ENCODE results near the gene GCHFR. TPM values are rescaled to one million over a fixed set of nuclear protein-coding genes. Genes with fewer than 3 reads are reported as not detected.

The GCHFR gene
- total and polyA plus RNA-seq, 2 of the 4 experiments (the other 2 are of a cell fraction): 2.3 to 6.5 TPM

- Histone ChIP-seq H2BK5ac (ENCODE audit: low read depth, low read length, poor library complexity, severe bottlenecking) (no peak overlapping the region), H2AK5ac (ENCODE audit: low read depth, low read length) (no peak overlapping the region), H3K23ac (ENCODE audit: low read depth, low read length) (no peak overlapping the region), H4K91ac (ENCODE audit: insufficient read depth, low read depth, low read length) (no peak overlapping the region), H3K79me1 (ENCODE audit: low read depth in 1 of 2, low read length in 2 of 2) (no peaks in the 10 kb centered on the region; a peak in 1 of 4 replicates), H4K5ac (ENCODE audit: low read depth, low read length) (no peak overlapping the region), H3K4me1 (ENCODE audit: control insufficient read depth, insufficient read depth, low read length) (peaks cover 10% of the 10 kb centered on the region), H4K8ac (ENCODE audit: low read depth in 2 of 2, low read length in 2 of 2) (no peak overlapping the region), H2AK9ac (replicated peaks; ENCODE audit: low read depth, low read length, poor library complexity) (no peak overlapping the region), H3K14ac (replicated peaks; ENCODE audit: low read depth, low read length) (no peak overlapping the region), H3K27ac (ENCODE audit: insufficient read depth, low read length) (no peak overlapping the region), H3K9me1 (ENCODE audit: insufficient read depth, low read length) (peaks cover 5% of the 10 kb centered on the region; the same call in 1 of the 2 replicates), H3K9ac (ENCODE audit: low read depth, low read length) (no peak overlapping the region), H3K56ac (ENCODE audit: extremely low read depth, insufficient read depth, low read length) (no peak overlapping the region), H3K36me3 (ENCODE audit: control insufficient read depth, insufficient read depth, low read length) (no peaks in the 10 kb centered on the region), H3K9me3 (ENCODE audit: control insufficient read depth, insufficient read depth, low read length) (no peaks in the 10 kb centered on the region), H2BK20ac (ENCODE audit: low read depth, low read length) (no peak overlapping the region), H3K4me2 (ENCODE audit: low read depth, low read length) (no peak overlapping the region), H3K18ac (ENCODE audit: low read depth, low read length) (no peak overlapping the region), H2AFZ (replicated peaks; ENCODE audit: low read length, poor library complexity) (no peak overlapping the region), H4K20me1 (ENCODE audit: insufficient read depth, low read length) (no peaks in the 10 kb centered on the region), H2BK15ac (ENCODE audit: low read depth, low read length) (no peak overlapping the region), H3K4ac (ENCODE audit: low read depth, low read length) (no peak overlapping the region), H3K4me3 (ENCODE audit: insufficient read depth, low read depth, low read length) (no peak overlapping the region), H2BK120ac (ENCODE audit: low read depth, low read length) (no peak overlapping the region), H3K27me3 (ENCODE audit: control insufficient read depth, insufficient read depth, low read length) (no peaks in the 10 kb centered on the region; the same call in 1 of the 2 replicates)
- intact Hi-C loops (cut with micrococcal nuclease) (no loop called here), dilution Hi-C loops (cut with HindIII; ENCODE audit: low sequenced_read_pairs, unreplicated experiment) (no loop called here), in situ Hi-C loops (cut with MboI; ENCODE audit: low sequenced_read_pairs) (no loop called here)
- CTCF ChIA-PET: no interaction called here
- WGBS, 2 experiments (ENCODE audit: extremely low coverage in 2 of 2, insufficient read length in 1 of 2): 100% methylated on average over 3 of the region's 5 CpGs; no CpG with 5 or more reads in 1 of the 2 experiments
- ATAC-seq (ENCODE audit: low read depth) (no peak), DNase-seq (no peak)
- POLR2A ChIA-PET (ENCODE audit: unreplicated experiment): no interaction called here
- no TSS peak for BruUV-seq (replicated peaks)
- TF ChIP-seq RFX5 (IDR thresholded peaks at IDR 0.05; ENCODE audit: low read depth, low read length) (no peak), RAD21 (IDR thresholded peaks at IDR 0.05; ENCODE audit: low read length) (no peak), CTCF (conservative IDR thresholded peaks at IDR 0.05; ENCODE audit: low read depth, low read length) (no peak), USF2 (IDR thresholded peaks at IDR 0.05; ENCODE audit: low read depth, low read length) (no peak), SMC3 (IDR thresholded peaks at IDR 0.05; ENCODE audit: low read depth, low read length) (no peak), BHLHE40 (IDR thresholded peaks at IDR 0.05; ENCODE audit: low read depth, low read length) (no peak), POLR2A (IDR thresholded peaks at IDR 0.05; ENCODE audit: low read depth, low read length) (no peak), MXI1 (IDR thresholded peaks at IDR 0.05; ENCODE audit: borderline replicate concordance, low read depth, low read length) (no peak), FOS (IDR thresholded peaks at IDR 0.05; ENCODE audit: low read depth, low read length) (no peak), MAFK (IDR thresholded peaks at IDR 0.05; ENCODE audit: low read depth, low read length) (no peak), RCOR1 (IDR thresholded peaks at IDR 0.05; ENCODE audit: insufficient replicate concordance, low read length) (no peak), CHD1 (IDR thresholded peaks at IDR 0.05; ENCODE audit: low read depth, low read length) (no peak), CEBPB (IDR thresholded peaks at IDR 0.05; ENCODE audit: low read depth, low read length) (no peak)
Measured at GRCh38 chr15:40759961-40760360, 3.9 kb upstream of the GCHFR start.

Data from IMR-90 (cell line).